Esophagus mucosa (tissue), 1 donor: ENCODE data around the gene PKD2L2. TPM values are rescaled to one million over a fixed set of nuclear protein-coding genes. Genes with fewer than 3 reads are reported as not detected.
A peak's percentile ranks its signal among the peaks of the same experiment; 100 is the strongest.
"Not testable (repeated sequence)": the region's sequence is repeated elsewhere in the genome, so short reads cannot be mapped to it uniquely, and the experiment has no call there.

Experiments used
- ATAC-seq: fragments of 200-7000 bp; cut with Tn5 transposase; one replicate; pipeline ENCODE4 v1.9.1; 2020
- total RNA-seq: library from RNA; stranded (reverse); gene quantifications from one replicate; pipeline ENCODE4 v1.2.4, GENCODE V29; 2023
- donor health status: DM: yes; HTN: yes; CAD: no.

Gene PKD2L2
- total RNA-seq, 1 donor from 2014 or later, result not detected

DNA sequence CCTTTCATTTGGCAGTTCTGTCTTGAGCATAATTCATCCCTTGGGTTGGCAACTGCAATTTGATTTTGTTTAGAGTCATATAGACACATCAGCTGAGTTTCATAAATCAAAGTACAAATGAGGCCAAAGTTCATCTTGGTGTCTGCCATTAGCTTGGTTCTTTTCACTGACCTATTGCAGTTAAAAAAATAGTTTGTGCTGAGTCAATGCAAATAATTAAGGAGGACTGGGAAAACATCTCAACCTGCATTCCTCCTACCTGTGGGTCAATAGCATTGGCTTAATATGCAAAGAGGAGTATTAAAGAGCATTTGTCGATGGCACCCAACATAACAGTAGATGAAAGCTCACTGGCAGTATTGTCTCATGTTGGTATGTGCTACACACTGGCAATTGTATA is 1.6 kb downstream of the PKD2L2 start:
- ATAC-seq, result no peak

DNA sequence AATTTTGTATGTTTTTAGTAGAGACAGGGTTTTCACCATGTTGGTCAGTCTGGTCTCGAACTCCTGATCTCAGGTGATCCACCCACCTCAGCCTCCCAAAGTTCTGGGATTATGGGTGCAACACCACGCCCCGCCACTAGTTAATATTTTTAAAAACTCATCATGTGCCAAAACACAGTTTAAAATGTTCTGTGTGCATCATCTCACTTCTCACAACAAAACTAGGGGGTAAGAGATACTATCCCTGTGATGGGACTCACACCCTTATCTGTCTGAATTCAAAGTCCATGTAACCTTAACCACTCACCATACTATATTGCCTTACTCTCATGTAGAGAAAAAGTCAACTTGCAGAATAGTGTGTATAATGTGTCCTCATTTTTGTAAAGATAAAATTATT is 2.6 kb downstream of the PKD2L2 start:
- ATAC-seq, result no peak

DNA sequence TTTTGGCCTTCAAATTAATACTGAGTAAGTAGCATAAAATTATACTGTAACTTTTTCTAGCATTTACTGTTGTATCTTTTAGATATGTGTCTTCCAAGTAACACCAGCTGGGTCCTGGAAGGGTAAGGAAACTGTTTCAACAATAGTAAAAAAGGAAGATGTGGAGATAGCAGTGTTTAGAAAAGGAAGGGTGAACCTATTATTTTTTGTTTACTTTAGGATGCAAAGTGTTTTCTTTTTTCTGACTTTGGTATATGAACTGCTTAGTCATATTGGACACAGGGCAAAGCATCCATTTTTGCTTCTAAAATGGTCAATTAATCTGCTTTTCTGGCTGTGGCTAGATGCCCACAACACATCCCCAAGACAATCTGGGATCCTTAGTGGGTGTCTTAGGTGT is 5.3 kb downstream of the PKD2L2 start:
- ATAC-seq, result no peak

DNA sequence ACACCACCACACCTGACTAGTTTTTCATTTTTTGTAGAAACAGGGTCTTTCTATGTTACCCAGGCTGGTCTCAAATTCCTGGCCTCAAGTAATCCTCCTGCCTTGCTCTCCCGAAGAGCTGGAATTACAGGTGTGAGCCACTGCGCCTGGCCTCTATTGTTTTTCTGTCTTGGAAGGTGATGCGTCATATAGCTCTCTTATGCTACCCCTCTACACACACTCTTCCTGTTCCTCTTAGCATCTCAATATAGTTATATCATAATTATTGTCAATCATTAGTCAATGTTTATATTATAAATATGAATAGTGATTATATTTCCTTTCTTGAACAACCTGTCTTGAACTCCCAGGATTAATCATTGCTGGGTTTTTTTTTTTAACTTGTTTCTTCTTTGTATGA is 7.3 kb downstream of the PKD2L2 start:
- ATAC-seq, result peak; percentile 41

DNA sequence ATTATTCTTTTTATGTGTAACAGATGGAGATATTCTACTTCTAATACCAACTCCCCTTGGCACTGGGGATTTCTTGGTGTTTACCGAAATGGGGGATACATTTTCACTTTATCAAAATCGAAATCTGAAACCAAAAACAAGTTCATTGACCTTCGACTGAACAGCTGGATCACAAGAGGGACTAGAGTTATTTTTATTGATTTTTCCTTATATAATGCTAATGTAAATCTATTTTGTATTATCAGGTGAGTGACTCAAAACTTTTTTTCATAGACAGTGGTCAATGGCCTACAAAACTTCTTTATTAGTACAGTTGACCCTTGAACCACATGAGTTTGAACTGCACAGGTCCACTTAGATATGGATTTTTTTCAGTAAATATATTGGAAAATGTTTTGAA is 10.2 kb downstream of the PKD2L2 start:
- no peak for ATAC-seq

DNA sequence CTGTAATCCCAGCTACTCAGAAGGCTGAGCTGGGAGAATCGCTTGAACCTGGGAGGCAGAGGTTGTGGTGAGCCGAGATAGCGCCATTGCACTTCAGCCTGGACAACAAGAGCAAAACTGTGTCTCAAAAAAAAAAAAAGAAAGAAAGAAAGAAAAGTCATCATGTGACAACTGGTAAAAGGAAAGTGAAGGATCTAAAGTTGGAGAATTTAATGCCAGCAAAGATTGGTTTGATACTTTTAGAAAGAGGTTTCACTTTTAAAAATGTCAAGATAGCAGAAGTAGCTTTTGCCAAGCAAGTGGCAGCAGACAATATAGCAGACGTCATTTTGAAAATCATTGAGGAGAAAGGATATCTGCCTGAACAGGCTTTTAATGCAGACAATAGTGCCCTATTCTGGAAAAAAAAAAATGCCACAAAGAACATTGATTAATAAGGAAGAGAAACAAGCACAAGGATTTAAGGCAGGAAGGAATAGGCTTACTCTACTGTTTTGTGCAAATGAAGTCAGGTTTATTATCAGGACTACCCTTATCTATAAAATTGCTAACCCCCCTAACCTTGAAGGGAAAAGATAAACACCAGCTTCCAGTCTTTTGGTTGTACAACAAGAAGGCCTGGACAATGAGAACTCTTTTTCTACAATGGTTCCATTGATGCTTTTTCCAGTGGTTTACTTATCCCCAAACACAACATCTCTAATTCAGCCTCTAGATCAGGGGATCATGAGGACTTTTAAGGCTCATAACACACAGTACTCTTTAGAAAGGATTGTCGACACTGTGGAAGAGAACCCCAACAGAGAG is 12.0 kb downstream of the PKD2L2 start:
- ATAC-seq, result no peak

DNA sequence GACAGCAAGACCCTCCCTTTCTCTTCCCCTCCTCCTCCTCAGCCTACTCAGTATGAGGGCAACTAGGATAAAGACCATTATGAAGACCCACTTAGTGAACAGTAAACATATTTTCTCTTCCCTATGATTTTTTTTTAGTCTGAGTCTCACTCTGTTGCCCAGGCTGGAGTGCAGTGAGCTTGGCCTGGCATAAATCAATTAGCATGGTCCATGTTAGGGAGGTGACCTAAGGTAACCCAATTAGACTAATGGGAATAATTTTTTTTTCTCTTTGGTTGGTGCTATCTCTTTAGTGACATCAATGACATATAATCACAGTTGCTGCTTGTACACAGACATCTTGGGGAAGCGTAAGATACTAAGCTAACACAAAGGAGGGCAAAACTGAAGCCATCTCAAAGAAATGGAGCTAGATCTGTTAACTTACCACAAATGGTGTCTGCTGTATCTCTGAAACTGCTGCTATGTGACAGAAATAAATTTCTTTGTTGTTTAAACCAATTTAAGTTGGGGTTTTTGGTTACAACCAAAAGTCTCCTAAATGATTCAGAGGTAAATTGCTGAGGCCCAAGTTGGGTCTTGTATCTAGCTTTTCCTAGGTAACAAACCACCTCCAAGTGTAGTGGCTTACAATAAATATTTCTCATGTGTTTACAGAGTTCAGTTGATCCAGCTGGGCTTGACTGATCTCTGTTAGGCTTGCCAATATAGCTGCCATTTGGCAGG is 13.3 kb downstream of the PKD2L2 start:
- no peak for ATAC-seq

DNA sequence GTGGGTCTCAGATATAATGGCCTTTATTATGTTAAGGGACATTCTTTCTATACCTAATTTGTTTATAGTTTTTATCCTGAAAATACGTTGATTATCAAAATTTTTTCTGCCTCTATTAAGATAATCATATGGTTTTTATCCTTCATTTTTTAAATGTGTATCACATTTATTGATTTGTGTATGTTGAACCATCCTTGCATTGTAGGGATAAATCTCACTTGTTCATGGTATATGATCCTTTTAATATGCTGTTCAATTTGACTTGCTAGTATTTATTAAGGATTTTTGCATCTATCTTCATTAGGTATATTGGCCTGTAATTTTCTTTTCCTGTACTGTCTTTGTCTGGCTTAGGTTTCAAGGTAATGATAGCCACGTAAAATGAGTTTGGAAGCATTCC is 25.5 kb downstream of the PKD2L2 start:
- no peak for ATAC-seq

DNA sequence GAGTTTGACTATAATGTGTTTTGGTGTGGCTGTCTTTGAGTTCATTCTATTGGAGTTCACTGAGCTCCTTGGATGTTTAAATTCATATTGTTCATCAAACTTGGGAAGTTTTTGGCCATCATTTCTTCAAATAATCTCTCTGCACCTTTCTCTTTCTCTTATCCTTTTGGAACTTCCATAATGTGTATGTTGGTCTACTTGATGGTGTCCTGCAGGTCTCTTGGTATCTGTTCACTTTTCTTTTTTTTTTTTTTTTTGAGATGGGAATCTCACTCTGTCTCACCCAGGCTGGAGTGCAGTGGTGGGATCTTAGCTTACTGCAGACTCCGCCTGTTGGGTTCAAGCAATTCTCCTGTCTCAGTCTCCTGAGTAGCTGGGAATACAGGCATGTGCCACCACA is 27.7 kb downstream of the PKD2L2 start:
- ATAC-seq, result no peak

DNA sequence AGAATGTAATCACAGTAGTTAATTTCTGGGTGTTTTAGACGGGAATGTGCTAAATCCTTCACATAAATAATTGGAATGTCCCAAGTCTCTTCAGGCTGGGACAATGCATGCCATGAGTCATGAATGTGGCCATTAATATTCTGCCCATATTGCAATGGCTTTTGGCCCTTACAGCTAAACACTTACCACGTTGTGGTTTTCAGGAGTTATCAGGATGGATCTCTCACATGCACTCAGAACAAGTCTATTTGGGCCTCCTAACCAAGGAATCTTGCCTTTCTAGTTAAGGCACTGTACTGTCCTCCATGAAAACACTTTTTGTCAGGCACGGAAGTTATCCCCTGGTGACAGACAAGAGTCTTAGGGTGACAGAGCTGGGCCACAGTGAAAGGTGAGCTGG is 32.7 kb downstream of the PKD2L2 start:
- ATAC-seq, result no peak

DNA sequence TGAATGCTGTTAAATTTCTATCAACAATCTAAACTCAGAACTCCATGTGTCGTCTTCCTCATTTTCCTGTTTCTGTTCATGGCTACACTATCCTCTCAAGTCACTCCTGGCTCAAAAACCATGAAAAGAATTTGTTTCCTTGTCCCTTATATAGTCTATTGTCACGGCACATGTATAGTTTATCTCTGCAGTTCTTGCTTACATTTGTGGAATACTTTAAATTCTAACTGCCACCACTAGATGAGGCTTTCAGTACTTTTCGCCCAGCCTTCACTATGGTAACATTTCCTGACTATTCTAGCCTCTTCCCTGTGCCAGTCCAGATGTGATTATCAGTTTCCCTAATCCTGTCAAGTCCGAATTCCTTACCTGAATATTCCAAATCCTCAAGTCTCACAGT is 34.6 kb downstream of the PKD2L2 start:
- ATAC-seq, result no peak

DNA sequence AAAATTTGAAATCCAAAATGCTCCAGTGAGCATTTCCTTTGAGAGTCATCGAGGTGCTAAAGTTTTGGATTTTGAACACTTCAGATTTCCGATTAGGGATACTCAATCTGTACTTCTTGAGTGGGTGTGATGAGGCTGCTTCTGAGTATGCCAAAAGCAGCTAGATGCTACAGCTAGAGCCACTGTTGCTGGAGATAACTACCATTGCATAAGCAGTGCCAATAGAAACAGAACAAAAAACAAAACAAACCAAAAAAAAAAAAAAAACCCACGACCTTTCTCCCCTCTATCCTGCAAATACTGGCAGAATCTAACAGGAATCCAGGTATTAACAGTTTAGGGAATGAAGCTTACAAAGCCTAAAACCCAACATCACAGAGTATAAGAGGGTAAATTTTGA is 43.5 kb downstream of the PKD2L2 start:
- ATAC-seq, result no peak

DNA sequence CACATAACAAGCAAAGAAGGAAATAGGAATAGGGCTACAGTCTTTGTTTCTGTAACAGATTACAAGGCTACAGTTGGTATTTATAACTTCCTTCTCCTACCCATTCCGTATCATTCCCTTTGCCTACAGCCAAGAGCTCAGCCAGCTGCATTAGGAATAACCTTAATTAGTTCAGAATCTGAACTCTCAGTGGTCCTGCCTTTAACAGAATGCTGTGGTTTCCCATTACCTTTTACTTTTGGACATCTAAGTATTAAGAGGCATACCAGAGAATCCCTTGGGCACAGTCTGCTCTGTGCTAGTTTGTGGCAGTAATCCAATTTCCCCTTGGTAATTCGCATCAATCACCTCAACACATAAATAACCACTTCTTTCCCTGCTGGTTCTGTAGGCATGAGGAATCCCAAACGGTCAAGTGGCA is 44.2 kb downstream of the PKD2L2 start:
- no peak for ATAC-seq

DNA sequence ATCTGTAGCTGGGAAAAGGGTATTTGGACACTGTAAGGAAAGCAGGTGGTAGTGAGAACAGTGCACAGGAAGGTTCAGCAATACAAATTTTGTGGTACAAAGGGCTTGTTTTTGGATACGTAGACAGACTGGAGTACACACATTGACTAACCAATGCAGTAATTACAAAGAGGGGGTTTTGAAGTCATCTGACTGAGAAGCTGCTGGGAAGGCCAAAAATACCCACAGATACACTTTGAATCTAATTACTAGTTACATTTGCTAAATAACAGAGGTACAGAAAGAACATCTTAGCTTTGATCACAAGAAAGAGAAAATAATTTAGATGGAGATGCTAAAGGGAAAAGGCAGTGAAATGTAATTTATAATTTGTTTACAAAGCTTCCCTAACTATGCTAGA is 45.9 kb downstream of the PKD2L2 start:
- ATAC-seq, result no peak

DNA sequence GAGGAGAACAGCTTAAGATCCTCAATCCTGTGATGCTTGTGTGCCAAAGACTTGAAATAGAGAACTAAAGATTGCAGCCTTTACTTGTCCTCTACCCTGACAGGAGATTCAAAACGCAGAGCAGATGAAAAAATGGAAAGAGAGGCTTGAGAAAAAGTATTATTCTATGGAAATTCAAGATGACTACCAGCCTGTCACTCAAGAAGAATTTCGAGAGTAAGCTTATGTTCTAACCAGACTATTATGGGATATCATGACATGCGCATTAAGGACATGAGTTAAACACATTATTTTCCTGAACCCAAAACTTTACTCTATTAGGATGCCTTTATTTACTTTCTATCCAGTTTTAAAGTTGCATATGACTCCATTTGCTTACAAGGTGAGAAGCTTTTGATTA is 46.4 kb downstream of the PKD2L2 start:
- no peak for ATAC-seq

DNA sequence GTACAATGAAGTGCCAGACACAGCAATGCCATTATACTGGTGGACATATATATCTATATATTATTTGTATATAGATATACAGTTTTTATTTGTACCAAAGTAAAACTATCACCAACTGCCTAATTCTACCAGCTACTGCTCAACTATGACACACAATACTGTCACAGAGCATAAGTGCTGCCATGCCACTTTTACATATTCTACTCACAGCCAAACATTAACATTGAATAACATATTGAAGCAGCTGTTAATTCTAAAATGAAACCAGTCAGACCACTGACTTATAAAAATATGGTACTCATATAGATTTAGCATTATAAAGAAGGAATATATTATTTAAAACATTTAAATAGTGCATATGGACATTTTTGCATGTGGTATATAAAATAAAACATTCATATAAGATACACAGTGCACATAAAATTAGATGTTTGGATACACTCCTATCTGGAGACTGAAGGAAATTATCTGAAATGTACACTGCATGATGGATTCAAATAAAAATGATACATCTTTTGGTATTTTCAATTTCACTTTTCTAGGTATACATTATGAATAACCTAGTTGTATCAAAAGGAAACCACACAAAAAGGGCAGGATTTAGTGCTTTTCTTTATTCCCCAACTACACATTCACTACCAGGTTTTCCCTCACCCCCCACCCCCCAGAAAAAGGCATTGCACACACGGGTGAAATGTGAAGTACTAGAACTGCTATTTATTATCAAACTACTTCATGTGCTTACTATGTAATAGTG is 48.9 kb downstream of the PKD2L2 start:
- no peak for ATAC-seq

DNA sequence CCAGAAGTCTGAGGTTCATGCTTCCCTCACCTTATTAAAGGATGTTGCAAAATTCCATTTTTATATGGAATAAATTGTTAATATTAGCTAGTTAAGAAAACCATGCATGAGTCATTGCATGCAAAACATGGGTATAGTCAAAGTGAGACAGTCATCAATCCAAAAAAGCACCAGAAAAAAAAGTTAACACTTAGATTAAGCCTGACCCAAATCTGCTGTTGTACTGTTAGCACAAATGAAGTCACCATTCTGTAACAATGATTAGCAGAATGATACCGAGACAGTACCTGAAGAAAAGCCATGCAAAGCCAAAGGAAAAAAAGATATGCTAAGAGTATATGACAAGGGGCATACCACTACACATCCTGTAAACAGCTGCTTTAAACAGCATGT is 49.5 kb downstream of the PKD2L2 start:
- no peak for ATAC-seq

DNA sequence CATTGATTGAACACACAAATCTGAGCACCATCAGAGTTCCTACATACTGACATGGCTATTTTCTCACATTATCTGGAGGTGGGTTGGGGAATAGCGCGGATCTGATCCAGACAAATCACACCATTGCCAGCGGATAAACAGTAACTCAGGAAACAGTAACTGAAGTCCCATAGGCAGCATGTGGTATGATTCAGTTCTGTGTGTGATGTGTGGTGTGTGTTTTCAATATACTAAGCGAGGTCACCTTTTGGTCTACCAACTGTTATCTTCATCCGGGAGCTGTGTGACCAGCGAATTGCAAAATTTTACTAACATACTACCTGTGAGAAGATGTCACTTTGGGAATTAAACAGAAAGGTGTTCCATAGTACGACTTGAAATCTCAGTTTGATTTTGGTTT is 50.1 kb downstream of the PKD2L2 start:
- ATAC-seq, result no peak

DNA sequence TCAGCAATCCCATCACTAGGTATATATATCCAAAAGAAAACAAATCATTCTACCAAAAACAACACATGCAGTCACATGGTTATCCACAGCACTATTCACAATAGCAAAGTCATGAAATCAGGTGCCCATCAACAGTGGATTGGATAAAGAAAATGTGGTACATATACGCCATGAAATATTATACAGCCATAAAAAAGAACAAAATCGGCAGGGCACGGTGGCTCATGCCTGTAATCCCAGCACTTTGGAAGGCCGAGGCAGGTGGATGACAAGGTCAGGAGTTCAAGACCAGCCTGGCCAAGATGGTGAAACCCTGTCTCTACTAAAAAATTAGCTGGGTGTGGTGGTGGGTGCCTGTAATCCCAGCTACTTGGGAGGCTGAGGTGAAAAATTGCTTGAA is 55.0 kb downstream of the PKD2L2 start:
- ATAC-seq, result not testable (repeated sequence)

DNA sequence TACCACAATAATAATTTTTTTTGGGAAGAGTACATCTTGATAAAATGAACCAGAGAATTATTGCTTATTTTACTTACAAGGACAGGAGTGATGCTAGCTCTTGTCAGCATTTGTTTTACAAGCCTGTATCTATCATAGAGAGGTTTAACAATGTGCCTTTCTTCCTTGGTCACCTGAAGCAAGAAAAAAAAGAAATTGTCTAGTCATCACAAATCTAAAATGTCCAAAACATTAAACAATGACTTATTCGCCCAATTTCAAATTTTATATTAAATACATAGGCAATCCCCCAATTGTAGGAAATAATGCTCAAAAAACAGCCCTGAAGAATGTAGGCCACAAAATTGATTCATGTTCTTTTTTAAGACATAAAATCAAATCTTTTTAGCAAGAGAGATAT is 56.6 kb downstream of the PKD2L2 start:
- ATAC-seq, result no peak

DNA sequence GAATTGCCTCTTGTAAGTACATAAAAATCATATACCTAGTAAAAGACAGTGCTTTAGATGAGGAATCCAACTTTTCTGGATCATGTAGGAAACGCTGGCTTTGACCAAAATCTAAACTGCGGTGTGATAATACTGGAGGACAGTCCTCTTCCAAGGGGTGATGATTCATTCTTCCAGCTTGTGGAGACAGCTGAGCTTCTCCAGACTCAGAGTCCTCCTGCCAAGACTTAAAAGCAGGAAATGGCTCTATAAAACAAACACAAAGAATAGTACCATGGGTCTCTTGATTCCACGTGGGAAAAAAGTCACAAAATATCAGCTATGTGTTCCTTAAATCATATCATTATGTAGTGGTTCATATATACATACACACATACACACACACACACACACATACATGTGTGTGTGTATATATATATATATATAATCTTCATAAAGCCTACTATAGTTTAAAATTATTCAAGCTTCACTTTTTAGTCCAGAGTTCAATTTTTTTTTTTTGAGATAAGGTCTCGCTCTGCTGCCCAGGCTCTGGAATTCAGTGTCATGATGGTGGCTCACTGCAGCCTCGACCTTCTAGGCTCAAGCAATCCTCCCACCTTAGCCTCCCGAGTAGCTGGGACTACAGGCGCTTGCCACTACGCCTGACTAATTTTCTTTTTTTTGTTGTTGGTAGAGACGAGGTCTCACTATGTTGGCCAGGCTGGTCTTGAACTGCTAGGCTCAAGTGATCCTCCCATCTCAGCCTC is 65.0 kb downstream of the PKD2L2 start:
- peak; percentile 57 for ATAC-seq

DNA sequence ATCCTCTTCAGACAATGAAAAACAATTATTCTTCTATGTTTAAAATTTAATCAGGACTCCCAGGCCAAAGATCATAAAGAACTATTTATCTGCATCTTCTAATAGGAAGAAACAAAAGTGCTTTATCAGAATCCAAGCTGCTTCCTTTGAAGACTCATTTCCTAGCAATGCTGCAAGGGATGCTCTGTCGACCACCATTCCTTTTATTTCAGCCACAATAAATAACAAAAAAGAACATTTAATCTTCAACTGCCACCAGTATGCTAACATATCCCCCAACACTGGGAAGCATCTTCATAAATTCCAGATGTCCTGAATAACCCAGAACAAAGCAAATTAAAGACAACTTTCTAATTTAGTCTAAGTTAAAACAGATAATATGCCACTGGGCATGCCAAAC is 68.7 kb downstream of the PKD2L2 start:
- ATAC-seq, result no peak

DNA sequence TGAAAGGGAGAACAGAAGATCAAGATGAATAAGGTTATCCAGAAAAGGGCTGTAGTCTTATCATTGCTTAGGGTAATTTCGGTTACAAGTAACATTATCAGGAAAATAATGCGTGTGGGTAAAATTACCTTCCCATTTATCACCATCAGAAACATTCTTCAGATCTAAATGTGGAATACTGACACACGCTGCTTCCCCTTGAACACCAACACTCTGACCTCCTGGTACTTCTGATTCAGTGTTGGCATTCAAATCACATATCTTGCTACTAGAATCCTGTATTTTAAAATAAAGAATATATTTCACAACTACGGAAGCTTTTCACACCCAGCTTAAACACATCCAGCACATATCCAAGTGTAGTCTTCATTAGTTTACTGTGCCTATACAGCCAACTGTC is 70.2 kb downstream of the PKD2L2 start:
- no peak for ATAC-seq
